Skeletal muscle tissue (tissue), 4 donors: ENCODE measurements around the gene ARSH. TPM values are rescaled to one million over a fixed set of nuclear protein-coding genes. Genes with fewer than 3 reads are reported as not detected.
"Not testable (repeated sequence)": the region's sequence is repeated elsewhere in the genome, so short reads cannot be mapped to it uniquely, and the experiment has no call there.

Experiments used
- H3K27ac ChIP-seq: one replicate; pipeline ENCODE4 v1.7.0; 2013; ENCODE audit warnings: mild to moderate bottlenecking, low read depth, low read length, inconsistent platforms
- H3K27me3 ChIP-seq, 3 donors: one replicate each; pipeline ENCODE4 v1.7.0; 2013; ENCODE audit warnings: low read length in 3 of 3; ENCODE audit not compliant: control insufficient read depth in 3 of 3, insufficient read depth in 3 of 3
- H3K36me3 ChIP-seq, 3 donors: one replicate each; pipeline ENCODE4 v1.7.0; 2013; ENCODE audit warnings: low read length in 3 of 3; ENCODE audit not compliant: control insufficient read depth in 3 of 3, insufficient read depth in 3 of 3
- H3K4me1 ChIP-seq, 3 donors: one replicate each; pipeline ENCODE4 v1.7.0; 2013; ENCODE audit warnings: low read length in 3 of 3, mild to moderate bottlenecking in 3 of 3; ENCODE audit not compliant: control insufficient read depth in 3 of 3, insufficient read depth in 3 of 3
- H3K4me3 ChIP-seq, 3 donors: one replicate each; pipeline ENCODE4 v1.7.0; 2013; ENCODE audit warnings: low read length in 3 of 3
- H3K9ac ChIP-seq, 3 donors: one replicate each; pipeline ENCODE4 v1.7.0; 2013; ENCODE audit warnings: low read length in 3 of 3, mild to moderate bottlenecking in 3 of 3, moderate library complexity in 2 of 3, low read depth in 1 of 3
- H3K9me3 ChIP-seq, 3 donors: one replicate each; pipeline ENCODE4 v1.7.0; 2013; ENCODE audit warnings: low read length in 3 of 3; ENCODE audit not compliant: control insufficient read depth in 3 of 3
- total RNA-seq: library from RNA; depleted of rRNA; stranded (reverse); fragments of >200 nt; gene quantifications from one replicate; pipeline ENCODE4 v1.2.3, GENCODE V29; 2014
- donor health status: Osteomylitis.

Gene ARSH
- total RNA-seq, 1 donor from 2014 or later, result not detected

DNA sequence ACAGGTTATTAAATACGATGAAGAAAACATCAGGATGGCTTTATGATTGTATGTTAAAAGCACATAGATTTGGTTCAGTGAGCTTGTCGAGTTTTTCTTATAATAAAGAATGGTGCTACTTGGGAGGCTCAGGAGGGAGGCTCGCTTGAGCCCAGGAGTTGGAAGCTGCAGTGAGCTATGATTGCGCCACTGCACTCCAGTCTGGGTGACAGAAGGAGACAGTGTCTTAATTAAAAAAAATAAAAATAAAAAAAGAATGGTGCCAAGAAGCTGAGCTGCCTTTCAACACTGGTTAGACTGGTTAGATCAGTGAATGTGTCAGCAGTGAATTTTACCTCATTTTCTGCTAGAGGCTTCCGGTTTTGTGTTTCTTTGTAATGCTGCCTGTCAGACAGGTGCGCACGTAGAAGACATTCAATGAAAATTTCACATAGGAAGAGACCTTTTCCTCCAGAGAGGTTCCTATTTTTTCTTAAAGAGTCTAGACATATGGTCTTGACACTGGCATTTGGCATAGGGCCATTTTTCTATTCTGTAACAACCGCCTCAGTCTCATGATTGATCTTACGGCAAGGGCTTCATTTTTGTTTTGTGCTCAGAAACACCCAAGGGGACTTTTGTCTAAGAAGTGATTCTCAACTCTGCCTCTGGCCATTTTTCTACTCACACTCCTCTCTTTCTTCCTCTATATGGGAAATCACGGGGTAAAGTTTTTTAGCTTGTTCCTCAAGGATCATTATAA lies 19.9 kb downstream of the ARSH start:
- Histone ChIP-seq H3K27me3 (no peaks in the 10 kb centered on the region), H3K9ac (no peak overlapping the region)

DNA sequence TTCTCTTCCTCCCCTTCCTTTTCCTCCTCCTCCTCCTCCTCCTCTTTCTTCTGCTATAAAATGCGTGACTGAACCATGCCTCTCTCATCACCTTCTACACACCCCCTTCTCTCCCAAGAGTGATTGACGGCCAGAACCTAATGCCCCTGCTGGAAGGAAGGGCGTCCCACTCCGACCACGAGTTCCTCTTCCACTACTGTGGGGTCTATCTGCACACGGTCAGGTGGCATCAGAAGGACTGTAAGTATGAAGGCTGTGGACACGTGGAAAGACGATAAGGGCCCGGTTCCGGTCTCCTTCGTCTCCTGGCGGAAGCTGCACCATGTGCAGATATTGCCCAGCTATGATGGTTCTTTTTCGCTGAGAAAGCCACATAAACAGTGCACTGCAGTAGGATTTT lies 22.8 kb downstream of the ARSH start:
- H3K36me3 ChIP-seq, result no peaks in the 10 kb centered on the region
- no peaks in the 10 kb centered on the region for H3K9me3 ChIP-seq
- H3K4me1 ChIP-seq, result no peaks in the 10 kb centered on the region
- no peak overlapping the region for H3K4me3 ChIP-seq
- no peak overlapping the region for H3K27ac ChIP-seq
- no peaks in the 10 kb centered on the region for H3K27me3 ChIP-seq
- no peak overlapping the region for H3K9ac ChIP-seq

More for the DNA sequence above, 19.9 kb downstream of the ARSH start:
- no peak overlapping the region for H3K4me3 ChIP-seq
- H3K27ac ChIP-seq, result no peak overlapping the region
- no peaks in the 10 kb centered on the region for H3K36me3 ChIP-seq
- H3K4me1 ChIP-seq, result no peaks in the 10 kb centered on the region
- no peaks in the 10 kb centered on the region for H3K9me3 ChIP-seq

GRCh38 chrX:3037218-3037617 lies 30.9 kb downstream of the ARSH start:
- Histone ChIP-seq H3K4me1 (no peaks in the 10 kb centered on the region), H3K27ac (no peak overlapping the region), H3K27me3 (no peaks in the 10 kb centered on the region), H3K36me3 (no peaks in the 10 kb centered on the region), H3K9ac (no peak overlapping the region), H3K4me3 (no peak overlapping the region), H3K9me3 (no peaks in the 10 kb centered on the region)

DNA sequence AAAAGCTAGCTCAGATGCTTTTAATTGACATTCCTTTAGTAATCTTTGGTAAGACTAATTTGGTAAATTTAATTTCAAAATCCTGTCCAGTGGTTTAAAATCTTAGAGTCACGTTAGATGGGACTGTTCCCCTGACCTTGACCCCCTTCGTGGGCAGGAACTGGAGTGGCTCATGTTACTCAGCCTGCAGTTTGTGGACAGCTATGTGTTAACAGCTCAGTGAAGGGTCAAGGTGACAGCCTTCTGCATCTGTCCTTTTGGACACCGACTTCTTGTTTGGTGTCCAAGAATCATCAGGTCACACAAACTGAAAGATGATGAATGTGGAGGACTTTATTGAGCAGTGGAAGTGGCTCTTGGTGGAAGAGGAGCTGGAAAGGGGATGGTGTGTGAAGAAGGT lies 37.9 kb downstream of the ARSH start:
- H3K27me3 ChIP-seq, result no peaks in the 10 kb centered on the region
- no peaks in the 10 kb centered on the region for H3K4me1 ChIP-seq
- no peak overlapping the region for H3K9ac ChIP-seq
- no peak overlapping the region for H3K27ac ChIP-seq
- no peaks in the 10 kb centered on the region for H3K36me3 ChIP-seq
- no peaks in the 10 kb centered on the region for H3K9me3 ChIP-seq
- no peak overlapping the region for H3K4me3 ChIP-seq

GRCh38 chrX:3044671-3045070 lies 38.3 kb downstream of the ARSH start:
- Histone ChIP-seq H3K27ac (no peak overlapping the region), H3K4me1 (no peaks in the 10 kb centered on the region), H3K4me3 (no peak overlapping the region), H3K27me3 (no peaks in the 10 kb centered on the region), H3K9me3 (no peaks in the 10 kb centered on the region), H3K36me3 (no peaks in the 10 kb centered on the region), H3K9ac (no peak overlapping the region)

- Histone ChIP-seq H3K4me1 (no peaks in the 10 kb centered on the region), H3K9me3 (no peaks in the 10 kb centered on the region), H3K4me3 (no peak overlapping the region), H3K36me3 (no peaks in the 10 kb centered on the region), H3K27ac (no peak overlapping the region), H3K9ac (no peak overlapping the region), H3K27me3 (no peaks in the 10 kb centered on the region)
Observed at GRCh38 chrX:3046253-3047240, 40.2 kb downstream of the ARSH start.

- H3K4me1 ChIP-seq, H3K27ac ChIP-seq, H3K4me3 ChIP-seq, H3K9me3 ChIP-seq, H3K36me3 ChIP-seq, H3K9ac ChIP-seq, H3K27me3 ChIP-seq: not testable (repeated sequence)
Observed at GRCh38 chrX:3050523-3051175, 44.3 kb downstream of the ARSH start.

- no peaks in the 10 kb centered on the region for H3K36me3 ChIP-seq
- H3K27me3 ChIP-seq, result no peaks in the 10 kb centered on the region
- H3K27ac ChIP-seq, result no peak overlapping the region
- H3K4me1 ChIP-seq, result no peaks in the 10 kb centered on the region
- no peaks in the 10 kb centered on the region for H3K9me3 ChIP-seq
- no peak overlapping the region for H3K9ac ChIP-seq
- no peak overlapping the region for H3K4me3 ChIP-seq
Observed at GRCh38 chrX:3052860-3053259, 46.5 kb downstream of the ARSH start.

GRCh38 chrX:3066555-3066954 lies 60.2 kb downstream of the ARSH start:
- Histone ChIP-seq H3K9ac (no peak overlapping the region), H3K36me3 (no peaks in the 10 kb centered on the region), H3K27ac (no peak overlapping the region), H3K9me3 (no peaks in the 10 kb centered on the region), H3K4me1 (no peaks in the 10 kb centered on the region), H3K4me3 (no peak overlapping the region), H3K27me3 (no peaks in the 10 kb centered on the region)

DNA sequence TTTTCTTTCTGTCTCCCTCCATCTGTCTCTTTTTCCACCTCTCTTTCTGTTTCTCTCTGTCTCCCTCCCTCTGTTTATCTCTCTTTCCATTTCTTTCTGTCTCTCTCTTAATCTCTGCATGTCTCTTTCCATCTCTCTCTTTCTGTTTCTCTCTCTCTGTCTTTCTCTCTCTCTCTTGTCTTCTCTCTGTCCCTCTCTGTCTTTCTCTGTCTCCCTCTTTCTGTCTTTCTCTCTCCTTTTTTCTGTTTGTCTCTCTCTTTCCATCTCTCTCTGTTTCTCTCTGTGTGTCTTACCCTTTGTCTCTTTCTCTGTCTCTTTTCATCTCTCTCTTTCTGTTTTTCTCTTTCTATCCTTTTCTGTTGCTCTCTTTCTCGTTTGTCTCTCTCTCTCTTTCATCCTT lies 69.6 kb downstream of the ARSH start:
- no peak overlapping the region for H3K9ac ChIP-seq
- H3K9me3 ChIP-seq, result no peaks in the 10 kb centered on the region
- H3K27me3 ChIP-seq, result no peaks in the 10 kb centered on the region
- H3K4me3 ChIP-seq, result no peak overlapping the region
- no peaks in the 10 kb centered on the region for H3K36me3 ChIP-seq
- H3K27ac ChIP-seq, result no peak overlapping the region
- no peaks in the 10 kb centered on the region for H3K4me1 ChIP-seq
